GM21390 (cell line): Measurements from ENCODE around the gene KLHDC7B.

Experiments used
- ATAC-seq: cut with Tn5 transposase; IDR thresholded peaks from one replicate; pipeline ENCODE4 v1.9.1; 2021; ENCODE audit not compliant: unreplicated experiment

The KLHDC7B gene

DNA sequence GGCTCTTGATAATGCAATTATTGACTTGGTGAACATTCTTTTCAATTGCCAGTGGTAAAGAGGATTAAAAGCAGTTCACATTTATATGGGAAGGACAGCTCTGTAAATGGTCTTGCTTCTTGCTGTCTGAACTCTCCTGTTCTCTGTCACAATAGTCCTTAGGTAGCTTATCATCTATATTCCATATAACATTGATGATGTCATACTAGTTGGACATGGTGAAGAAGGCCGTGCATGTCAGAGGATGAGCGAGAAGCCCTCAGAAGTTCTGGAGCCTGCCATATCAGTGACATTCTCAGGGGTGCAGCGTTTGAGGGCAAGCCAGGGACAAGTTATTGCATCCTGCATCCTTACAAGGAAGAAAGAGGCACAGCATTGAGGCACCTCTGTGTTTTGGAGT is 39.5 kb downstream of the KLHDC7B start:
- no peak for ATAC-seq

DNA sequence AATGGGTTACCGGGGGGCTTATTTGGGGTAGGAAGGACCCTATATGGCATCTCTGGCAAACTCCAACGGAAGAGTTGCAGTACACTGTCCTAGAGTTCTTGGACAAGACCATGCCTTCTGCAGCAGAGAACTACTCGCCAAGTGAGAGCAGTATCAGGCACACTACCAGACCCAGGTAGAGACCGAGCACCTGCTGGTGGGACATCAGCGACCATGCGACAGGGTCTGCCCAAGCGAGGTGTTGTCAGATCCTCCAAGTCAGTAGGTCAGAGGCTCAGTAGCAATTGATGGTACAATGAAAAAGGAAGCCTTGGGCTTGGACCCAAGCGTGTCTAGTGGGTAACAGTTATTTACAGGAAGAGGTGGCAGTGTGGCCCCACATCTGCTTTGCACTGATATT is 40.1 kb downstream of the KLHDC7B start:
- ATAC-seq = no peak

DNA sequence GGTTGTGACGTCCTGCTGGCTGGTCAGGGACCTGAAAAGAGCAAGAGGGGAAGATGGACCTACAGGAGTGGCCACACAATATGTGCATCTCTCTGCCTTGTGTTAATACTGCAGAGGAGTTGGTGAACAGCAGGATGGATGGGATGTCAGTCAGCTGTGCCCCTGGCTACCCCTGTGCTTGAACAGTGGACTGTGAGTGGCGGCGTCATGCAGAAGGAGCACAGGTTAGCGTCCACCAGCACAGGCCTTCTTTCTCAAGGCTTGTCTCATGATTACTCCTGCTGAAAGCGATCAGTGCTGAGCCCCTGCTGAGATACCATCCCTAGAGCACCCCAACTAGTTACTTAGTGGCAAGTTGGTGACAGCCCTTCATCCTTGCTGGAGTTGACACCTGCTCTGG is 40.7 kb downstream of the KLHDC7B start:
- ATAC-seq = no peak

DNA sequence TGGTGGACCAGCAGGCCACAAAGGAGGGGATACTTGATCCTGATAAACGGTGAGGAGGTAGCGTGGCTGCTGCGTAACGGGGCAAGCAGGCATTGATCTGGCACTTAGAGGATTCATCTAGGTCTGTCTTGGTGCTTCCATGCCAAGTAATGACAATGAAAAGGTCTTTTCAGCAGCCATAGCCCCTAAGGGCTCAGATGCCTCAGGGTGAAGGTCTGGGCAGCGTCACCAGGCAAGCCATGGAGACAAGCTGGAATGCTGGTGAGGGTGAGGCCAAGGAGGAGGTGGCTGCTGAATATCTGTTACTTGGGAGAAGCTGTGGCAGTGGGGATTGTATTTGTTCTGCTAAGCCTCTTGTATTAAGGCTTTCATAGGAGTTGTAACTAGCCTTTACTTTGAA is 41.7 kb downstream of the KLHDC7B start:
- no peak for ATAC-seq

GRCh38 chr22:50595189-50595588 is 49.5 kb downstream of the KLHDC7B start:
- ATAC-seq = no peak

DNA sequence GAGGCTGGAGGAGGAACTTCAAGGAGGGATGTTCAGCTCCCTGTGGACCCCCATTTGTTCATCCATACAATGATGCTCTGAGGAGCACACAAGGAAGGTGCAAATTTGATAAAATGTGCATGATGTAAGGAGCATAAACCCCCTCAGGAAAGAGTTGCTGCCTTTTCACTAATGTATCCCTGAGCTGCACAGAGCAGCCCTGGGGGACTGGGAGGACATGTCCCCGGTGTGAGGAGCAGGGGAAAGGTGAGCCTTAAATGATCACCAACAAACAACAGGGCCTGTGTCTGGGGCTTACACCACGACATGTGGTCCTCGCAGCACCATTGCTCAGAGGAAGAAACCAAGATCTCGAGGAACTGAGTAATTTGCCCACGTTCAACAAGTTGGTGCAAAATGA is 51.4 kb downstream of the KLHDC7B start:
- ATAC-seq = no peak

DNA sequence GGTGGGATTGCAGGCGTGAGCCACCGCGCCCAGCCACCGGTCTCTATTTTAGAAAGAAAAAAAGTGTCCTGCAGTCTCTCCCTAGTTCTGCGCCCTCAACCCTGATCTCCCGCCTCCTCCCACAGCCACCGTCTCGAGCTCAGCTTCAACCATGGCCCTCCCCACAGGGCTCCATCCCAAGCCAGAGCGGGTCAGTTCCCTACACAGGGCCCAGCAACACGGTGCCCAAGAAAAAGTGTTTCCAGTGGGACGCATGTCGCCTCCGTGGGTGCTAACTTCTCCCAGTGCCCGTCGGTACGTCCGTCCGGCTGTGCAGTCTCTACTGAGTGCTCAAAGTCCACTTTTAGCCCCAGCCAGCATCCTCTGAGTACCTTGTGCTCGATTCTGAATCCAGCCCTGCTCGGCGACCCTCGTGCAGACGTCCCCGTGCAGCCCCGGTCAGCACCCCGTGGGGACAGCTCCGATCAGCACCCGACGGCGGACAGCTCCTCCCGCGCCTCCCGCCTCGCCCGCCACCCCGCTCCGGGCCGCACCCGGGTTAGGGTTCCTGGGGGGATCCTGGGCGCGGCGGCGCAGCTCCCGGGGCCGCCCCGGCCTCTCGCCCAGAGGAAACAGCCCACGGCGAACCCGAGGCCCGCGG is 54.2 kb downstream of the KLHDC7B start:
- no peak for ATAC-seq

- no peak for ATAC-seq
Measured at GRCh38 chr22:50600538-50600937, 54.8 kb downstream of the KLHDC7B start, which contains the start of gene MAPK8IP2. Gene MAPK8IP2 (plus strand): TSS chr22:50600793. CDS start chr22:50600819, 26 bp downstream.
